Right lobe of liver (tissue), 4 donors: Measurements from ENCODE around the gene LRRC2.

Experiments used
- CTCF ChIP-seq, 4 donors: fragments of 200-600 bp in 3 of 4; fragments of 450-650 bp in 1 of 4; IDR thresholded peaks; one replicate each; pipeline versions ENCODE4 v1.5.1 to v1.8.0; 2016 to 2022; ENCODE audit warnings: antibody characterized with exemption in 4 of 4, mild to moderate bottlenecking in 2 of 4
- POLR2A ChIP-seq: fragments of 450-650 bp; IDR thresholded peaks from one replicate; pipeline ENCODE4 v1.6.1; 2017; ENCODE audit warnings: antibody characterized with exemption, mild to moderate bottlenecking
- donor health status: DM: no; HTN: no; CAD: no.
- donor health status: DM: no; HTN: no; CAD: no.
- donor health status: DM: no; HTN: yes; CAD: no.

- TF ChIP-seq CTCF (IDR thresholded peaks at IDR 0.05) = no peak
- no peak for TF ChIP-seq POLR2A
These were observed 84.5 kb downstream of the LRRC2 start for GRCh38 chr3:46481636-46482035.
